Stimulated activated CD4-positive, alpha-beta T cell treated with anti-CD3 and anti-CD28 coated beads, Interleukin-1b, Interleukin-23, amount 100 ng/mL, for 4 hours (primary cell): ENCODE data around the gene CUBN.

Experiments
- DNase-seq, 2 donors: peaks; one replicate each; pipeline ENCODE4 v3.0.0-alpha.2; 2020; ENCODE audit warnings: low read depth in 2 of 2

The CUBN gene

GRCh38 chr10:16822726-16823360, 306.8 kb downstream of the CUBN start:
- no peak for DNase-seq

GRCh38 chr10:16822027-16822426, 307.6 kb downstream of the CUBN start:
- no peak for DNase-seq

GRCh38 chr10:16820421-16820820, 309.2 kb downstream of the CUBN start:
- no peak for DNase-seq

GRCh38 chr10:16820018-16820417, 309.6 kb downstream of the CUBN start:
- DNase-seq = no peak

GRCh38 chr10:16819436-16819835, 310.2 kb downstream of the CUBN start:
- DNase-seq = no peak

GRCh38 chr10:16819026-16819425, 310.6 kb downstream of the CUBN start:
- DNase-seq = no peak

- peak; percentile 99 to 100 for DNase-seq
Observed at GRCh38 chr10:16817125-16818019, 312.2 kb downstream of the CUBN start, which contains the start of gene RSU1. RSU1 (minus strand) TSS chr10:16817424; CDS start chr10:16817081, 343 bp downstream.

- no peak for DNase-seq
Observed at GRCh38 chr10:16816830-16817124, 312.8 kb downstream of the CUBN start.

- DNase-seq = no peak
Observed at GRCh38 chr10:16816171-16816570, 313.4 kb downstream of the CUBN start.

- no peak for DNase-seq
Observed at GRCh38 chr10:16814012-16814411, 315.6 kb downstream of the CUBN start.

- no peak for DNase-seq
Observed at GRCh38 chr10:16812676-16813075, 316.9 kb downstream of the CUBN start.

GRCh38 chr10:16811765-16812164, 317.8 kb downstream of the CUBN start:
- no peak for DNase-seq

GRCh38 chr10:16811292-16811691, 318.3 kb downstream of the CUBN start:
- no peak for DNase-seq

GRCh38 chr10:16809074-16809718, 320.4 kb downstream of the CUBN start:
- DNase-seq = peak; percentile 23 to 39

GRCh38 chr10:16804123-16804522, 325.5 kb downstream of the CUBN start:
- no peak for DNase-seq

- DNase-seq = no peak
Observed at GRCh38 chr10:16803464-16803863, 326.1 kb downstream of the CUBN start.

GRCh38 chr10:16799621-16800020, 330.0 kb downstream of the CUBN start:
- no peak for DNase-seq

GRCh38 chr10:16798571-16798970, 331.0 kb downstream of the CUBN start:
- no peak for DNase-seq

- no peak for DNase-seq
Observed at GRCh38 chr10:16795410-16796073, 334.1 kb downstream of the CUBN start.

- DNase-seq = no peak
Observed at GRCh38 chr10:16794005-16794404, 335.6 kb downstream of the CUBN start.

GRCh38 chr10:16792675-16793074, 336.9 kb downstream of the CUBN start:
- no peak for DNase-seq

GRCh38 chr10:16789765-16790164, 339.8 kb downstream of the CUBN start:
- DNase-seq = no peak
